GM23248 (cell line): ENCODE data around the gene CHCHD3. TPM values are rescaled to one million over a fixed set of nuclear protein-coding genes. Genes with fewer than 3 reads are reported as not detected.

ENCODE experiments used
- DNase-seq: peaks from one replicate; pipeline ENCODE4 v3.0.0-alpha.2; 2015
- H2AFZ ChIP-seq: fragments of 200-600 bp; sonication (generic); 2 replicates; pipeline ENCODE4 v1.6.1; 2016; ENCODE audit warnings: antibody characterized with exemption
- H3F3A ChIP-seq: fragments of 200-600 bp; sonication (generic); 2 replicates; pipeline ENCODE4 v1.6.1; 2016; ENCODE audit warnings: mild to moderate bottlenecking, antibody characterized with exemption, mixed run types; ENCODE audit not compliant: insufficient read depth
- H3K27ac ChIP-seq: fragments of 200-600 bp; sonication (generic); 2 replicates; pipeline ENCODE4 v1.5.1; 2016; ENCODE audit warnings: mild to moderate bottlenecking
- H3K27me3 ChIP-seq: fragments of 200-600 bp; sonication (generic); replicated peaks from 2 replicates; pipeline ENCODE4 v1.6.1; 2016; ENCODE audit warnings: mild to moderate bottlenecking; ENCODE audit not compliant: insufficient read depth
- H3K36me3 ChIP-seq: fragments of 200-600 bp; sonication (generic); 2 replicates; pipeline ENCODE4 v1.6.1; 2016; ENCODE audit warnings: low read depth, mild to moderate bottlenecking
- H3K4me1 ChIP-seq: fragments of 200-600 bp; sonication (generic); 2 replicates; pipeline ENCODE4 v1.6.1; 2016; ENCODE audit warnings: mild to moderate bottlenecking; ENCODE audit not compliant: insufficient read depth
- H3K4me2 ChIP-seq: fragments of 200-600 bp; sonication (generic); one replicate; pipeline ENCODE4 v1.6.1; 2016; ENCODE audit warnings: mild to moderate bottlenecking; ENCODE audit not compliant: unreplicated experiment
- H3K4me3 ChIP-seq: fragments of 200-600 bp; sonication (generic); 2 replicates; pipeline ENCODE4 v1.5.1; 2016; ENCODE audit warnings: mild to moderate bottlenecking
- H3K79me2 ChIP-seq: fragments of 200-600 bp; sonication (generic); 2 replicates; pipeline ENCODE4 v1.6.1; 2016; ENCODE audit warnings: mild to moderate bottlenecking; ENCODE audit not compliant: insufficient read depth
- H3K9ac ChIP-seq: fragments of 200-600 bp; sonication (generic); 2 replicates; pipeline ENCODE4 v1.6.1; 2016; ENCODE audit warnings: mild to moderate bottlenecking
- H3K9me2 ChIP-seq: fragments of 200-600 bp; sonication (generic); 2 replicates; pipeline ENCODE4 v1.6.1; 2016; ENCODE audit warnings: mixed run types, mild to moderate bottlenecking, moderate library complexity; ENCODE audit not compliant: insufficient read depth
- H3K9me3 ChIP-seq: fragments of 200-600 bp; sonication (generic); one replicate; pipeline ENCODE4 v1.6.1; 2017; ENCODE audit warnings: low read depth
- H4K20me1 ChIP-seq: fragments of 200-600 bp; sonication (generic); 2 replicates; pipeline ENCODE4 v1.6.0; 2016; ENCODE audit not compliant: insufficient read depth
- EZH2 ChIP-seq: fragments of 200-600 bp; sonication (generic); IDR thresholded peaks from 2 replicates; pipeline ENCODE4 v1.6.1; 2018; ENCODE audit warnings: antibody characterized with exemption, mild to moderate bottlenecking; ENCODE audit not compliant: insufficient read depth, poor library complexity, severe bottlenecking
- EZH2phosphoT487 ChIP-seq: fragments of 200-600 bp; sonication (generic); IDR thresholded peaks from 2 replicates; pipeline ENCODE4 v1.6.1; 2018; ENCODE audit warnings: antibody characterized with exemption, moderate library complexity, mild to moderate bottlenecking, low read depth; ENCODE audit not compliant: insufficient read depth
- WGBS, 2 experiments: methylation state at CpG; one replicate each; pipeline ENCODE4 v1.1.6; 2015 to 2017; ENCODE audit warnings: low lambda C conversion rate in 2 of 2, low coverage in 1 of 2; ENCODE audit errors: missing lambda C conversion rate in 2 of 2; 5-methylcytosine and 5-hydroxymethylcytosine counted together
- in situ Hi-C: fragments of 300-500 bp; cut with MboI; formaldehyde crosslinking; loops from 2 replicates; pipeline ENCODE4 v1.15.0; 2020
- polyA plus RNA-seq: library from polyadenylated mRNA; unstranded; fragments of >200 nt; fragmentation: Nextera tagmentation; extraction: Ambion mirVana; gene quantifications from 2 replicates; pipeline ENCODE4 v1.2.1, GENCODE V29; 2016
- total RNA-seq: library from RNA; depleted of rRNA; stranded (reverse); fragments of >200 nt; shearing (Covaris generic); gene quantifications from 2 replicates; pipeline ENCODE4 v1.2.3, GENCODE V29; 2014

CHCHD3 gene
- total and polyA plus RNA-seq, 2 experiments from 2014 or later = 43.7 to 66.1 TPM

DNA sequence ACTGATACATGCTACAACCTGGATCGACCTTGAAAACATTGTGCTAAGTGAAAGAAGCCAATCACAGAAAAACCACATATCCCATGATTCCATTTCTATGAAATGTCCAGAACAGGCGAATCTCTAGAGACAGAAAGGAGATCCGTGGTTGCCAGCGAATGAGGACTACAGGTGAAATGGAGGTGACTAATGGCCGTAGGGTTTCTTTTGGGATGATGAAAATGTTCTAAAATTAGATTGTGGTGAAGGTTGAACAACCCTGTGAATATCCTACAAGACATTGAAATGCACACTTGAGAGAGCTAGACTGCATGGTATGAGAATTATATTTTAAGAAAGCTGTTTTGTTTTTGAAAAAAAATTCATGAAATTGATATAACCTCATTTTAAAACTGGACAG, 317.1 kb downstream of the CHCHD3 start:
- Histone ChIP-seq H3K9me2 (no peaks in the 10 kb centered on the region), H3F3A (no peaks in the 10 kb centered on the region), H3K4me1 (no peaks in the 10 kb centered on the region), H3K79me2 (no peaks in the 10 kb centered on the region), H3K27ac (no peak overlapping the region), H3K9ac (no peak overlapping the region), H3K36me3 (no peaks in the 10 kb centered on the region), H3K4me3 (no peak overlapping the region), H4K20me1 (no peaks in the 10 kb centered on the region), H3K9me3 (no peaks in the 10 kb centered on the region), H3K4me2 (no peak overlapping the region), H3K27me3 (peaks cover 16% of the 10 kb centered on the region), H2AFZ (no peak overlapping the region)
- WGBS, 2 experiments = 87 to 89% methylated on average over 5 of the region's 5 CpGs
- TF ChIP-seq EZH2phosphoT487 (no peak), EZH2 (no peak)
- DNase-seq = no peak
- in situ Hi-C loops = no loop called here

DNA sequence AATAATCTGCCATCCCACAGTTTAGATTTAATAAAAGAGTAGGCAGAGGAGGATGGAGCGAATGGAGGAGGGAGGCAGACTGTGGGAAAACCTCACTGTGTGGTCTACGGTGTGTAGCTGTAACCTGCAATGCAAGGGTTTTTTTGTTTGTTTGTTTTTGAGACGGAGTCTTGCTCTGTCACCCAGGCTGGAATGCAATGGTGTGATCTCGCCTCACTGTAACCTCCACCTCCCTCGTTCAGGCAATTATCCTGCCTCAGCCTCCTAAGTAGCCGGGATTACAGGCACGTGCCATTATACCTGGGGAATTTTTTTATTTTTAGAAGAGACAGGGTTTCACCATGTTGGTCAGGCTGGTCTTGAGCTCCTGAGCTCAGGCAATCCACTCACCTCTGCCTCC, 321.0 kb downstream of the CHCHD3 start:
- no peaks in the 10 kb centered on the region for H3K4me1 ChIP-seq
- no peaks in the 10 kb centered on the region for H4K20me1 ChIP-seq
- H3K36me3 ChIP-seq = no peaks in the 10 kb centered on the region
- TF ChIP-seq EZH2 (no peak), EZH2phosphoT487 (no peak)
- no peaks in the 10 kb centered on the region for H3K9me2 ChIP-seq
- H3K9ac ChIP-seq = no peak overlapping the region
- H3K27me3 ChIP-seq = peaks cover 3% of the 10 kb centered on the region
- no peak for DNase-seq
- H3K9me3 ChIP-seq = no peaks in the 10 kb centered on the region
- in situ Hi-C loops = no loop called here
- no peaks in the 10 kb centered on the region for H3K79me2 ChIP-seq
- H3F3A ChIP-seq = no peaks in the 10 kb centered on the region
- H3K27ac ChIP-seq = no peak overlapping the region
- no peak overlapping the region for H3K4me2 ChIP-seq
- 73 to 78% methylated on average over 7 of the region's 7 CpGs for WGBS, 2 experiments
- H3K4me3 ChIP-seq = no peak overlapping the region
- no peak overlapping the region for H2AFZ ChIP-seq

DNA sequence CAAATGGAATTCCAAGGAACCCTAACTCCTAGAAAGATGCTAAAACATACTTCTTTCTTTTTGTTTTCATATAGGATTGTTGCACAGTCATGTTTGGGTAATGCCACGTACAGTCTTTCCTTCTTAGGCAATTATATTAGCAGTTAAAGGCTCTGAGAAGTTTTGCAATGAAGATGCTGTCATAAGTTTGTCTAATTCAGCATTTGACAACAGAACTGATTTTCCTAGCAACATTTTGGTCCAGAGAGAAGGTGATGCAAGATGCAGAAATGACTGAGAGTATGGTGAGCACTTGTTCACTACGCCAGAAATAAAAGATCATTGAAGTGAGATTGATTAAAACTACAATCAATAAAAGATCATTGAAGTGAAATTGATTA, 321.7 kb downstream of the CHCHD3 start:
- in situ Hi-C loops = no loop called here
- no peak overlapping the region for H3K4me3 ChIP-seq
- peak; percentile 29 for DNase-seq

DNA sequence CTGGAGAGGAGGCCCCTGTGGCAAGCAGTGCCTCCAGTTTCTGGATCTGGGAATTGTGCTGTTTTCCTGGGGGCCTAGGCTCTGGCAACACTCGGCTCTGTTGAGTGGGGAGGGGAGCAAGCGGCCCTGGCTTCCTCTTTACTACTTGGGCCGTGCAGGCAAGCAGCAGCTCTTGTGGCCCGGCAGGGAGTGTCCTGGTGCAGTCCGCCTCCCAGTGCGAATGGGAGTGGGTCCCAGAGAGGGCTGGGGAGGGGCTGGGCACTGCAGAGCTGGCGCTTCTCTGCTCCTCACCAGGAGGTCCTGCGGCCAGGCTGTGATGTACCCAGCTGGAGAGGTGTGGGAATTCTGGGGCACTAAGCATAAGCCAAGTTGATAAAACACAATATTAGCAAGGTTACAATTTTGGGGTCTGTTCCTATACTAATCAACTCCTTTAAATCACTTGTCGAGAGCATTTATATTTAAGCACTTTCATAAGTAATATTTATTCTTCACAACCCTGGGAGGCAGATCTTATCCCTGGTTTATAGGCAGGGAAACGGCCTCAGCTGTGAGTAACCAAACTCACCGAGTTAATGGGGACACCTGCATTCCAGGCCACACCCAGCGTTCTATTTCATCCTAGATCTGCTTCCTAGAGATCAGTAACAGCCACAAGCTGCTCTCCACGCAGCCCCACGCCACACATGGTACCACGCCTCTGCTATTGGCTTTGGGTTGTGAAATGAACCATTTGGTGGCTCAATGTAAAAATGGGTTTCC, 322.2 kb downstream of the CHCHD3 start:
- TF ChIP-seq EZH2phosphoT487 (no peak), EZH2 (no peak)
- H3K36me3 ChIP-seq = no peaks in the 10 kb centered on the region
- no peaks in the 10 kb centered on the region for H3K9me3 ChIP-seq
- DNase-seq = no peak
- H2AFZ ChIP-seq = no peak overlapping the region
- no peaks in the 10 kb centered on the region for H3K79me2 ChIP-seq
- no peaks in the 10 kb centered on the region for H3K4me1 ChIP-seq
- H3K4me2 ChIP-seq = no peak overlapping the region
- no peak overlapping the region for H3K4me3 ChIP-seq
- no peaks in the 10 kb centered on the region for H4K20me1 ChIP-seq
- H3K9ac ChIP-seq = no peak overlapping the region
- no peaks in the 10 kb centered on the region for H3F3A ChIP-seq
- 75 to 78% methylated on average over 12 to 15 of the region's 15 CpGs for WGBS, 2 experiments
- in situ Hi-C loops = no loop called here
- H3K27ac ChIP-seq = no peak overlapping the region
- no peaks in the 10 kb centered on the region for H3K9me2 ChIP-seq
- peaks cover 3% of the 10 kb centered on the region for H3K27me3 ChIP-seq

More for the DNA sequence above, 321.7 kb downstream of the CHCHD3 start:
- Histone ChIP-seq H2AFZ (no peak overlapping the region), H4K20me1 (no peaks in the 10 kb centered on the region), H3K27me3 (peaks cover 3% of the 10 kb centered on the region), H3K36me3 (no peaks in the 10 kb centered on the region), H3K9me2 (no peaks in the 10 kb centered on the region), H3K4me1 (no peaks in the 10 kb centered on the region), H3K4me2 (no peak overlapping the region), H3F3A (no peaks in the 10 kb centered on the region), H3K9ac (no peak overlapping the region), H3K79me2 (no peaks in the 10 kb centered on the region), H3K9me3 (no peaks in the 10 kb centered on the region), H3K27ac (no peak overlapping the region)
- 82 to 84% methylated on average over 2 of the region's 2 CpGs for WGBS, 2 experiments
- no peak for TF ChIP-seq EZH2
- no peak for TF ChIP-seq EZH2phosphoT487

DNA sequence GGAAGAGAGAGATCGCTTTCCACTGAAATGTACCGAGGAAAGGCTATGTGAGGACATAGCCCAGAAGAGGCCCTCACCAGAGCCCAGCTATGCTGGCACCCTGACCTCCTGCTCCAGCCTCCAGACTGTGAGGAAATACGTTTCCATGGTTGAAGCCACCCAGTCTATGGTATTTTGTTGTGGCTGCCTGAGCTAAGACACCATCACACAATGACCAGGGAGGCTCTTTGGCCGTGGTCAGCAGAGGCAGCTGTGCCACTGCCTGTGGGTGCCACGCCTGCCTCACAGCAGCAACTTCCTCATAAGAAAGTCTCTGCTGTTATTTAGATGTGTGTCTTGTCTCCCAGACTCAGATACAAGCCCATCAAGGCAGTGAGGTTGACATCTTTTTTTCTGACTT, 322.9 kb downstream of the CHCHD3 start:
- H3K36me3 ChIP-seq = no peaks in the 10 kb centered on the region
- TF ChIP-seq EZH2phosphoT487 (no peak), EZH2 (no peak)
- 82 to 86% methylated on average over 5 of the region's 5 CpGs for WGBS, 2 experiments
- no peaks in the 10 kb centered on the region for H3K4me1 ChIP-seq
- in situ Hi-C loops = no loop called here
- H2AFZ ChIP-seq = no peak overlapping the region
- H3F3A ChIP-seq = no peaks in the 10 kb centered on the region
- H3K4me2 ChIP-seq = no peak overlapping the region
- no peak overlapping the region for H3K4me3 ChIP-seq
- H3K27me3 ChIP-seq = peaks cover 3% of the 10 kb centered on the region
- H3K9me3 ChIP-seq = no peaks in the 10 kb centered on the region
- H3K9me2 ChIP-seq = no peaks in the 10 kb centered on the region
- no peaks in the 10 kb centered on the region for H3K79me2 ChIP-seq
- H3K27ac ChIP-seq = no peak overlapping the region
- H4K20me1 ChIP-seq = no peaks in the 10 kb centered on the region
- H3K9ac ChIP-seq = no peak overlapping the region
- DNase-seq = no peak
